HEK293 (cell line): ENCODE data around the gene CRIP1.

Experiments used
- CTCF ChIA-PET: fragments of 350-600 bp; formaldehyde crosslinking; extraction: SDS; loops from one replicate; lab custom pipeline; 2021; ENCODE audit warnings: antibody characterized with exemption; lab: Yijun Ruan, JAX
- POLR2A ChIA-PET: fragments of 300-600 bp; formaldehyde crosslinking; extraction: SDS; loops from one replicate; lab custom pipeline; 2020; ENCODE audit warnings: antibody characterized with exemption, inconsistent platforms; lab: Yijun Ruan, JAX
- H3K27ac ChIP-seq: fragments of 200-500 bp; sonication (Bioruptor generic); 2 replicates; pipeline ENCODE4 v1.5.1; 2014; ENCODE audit warnings: low read depth, low read length, control low read depth, inconsistent platforms; ENCODE audit errors: extremely low read depth
- H3K36me3 ChIP-seq, 2 experiments: fragments of 200-500 bp in 1 of 2; sonication (Bioruptor generic) in 1 of 2; 1 replicate in 1 of 2; 2 replicates in 1 of 2; pipeline ENCODE4 v1.5.1; 2014 to 2017; ENCODE audit warnings: inconsistent platforms in 2 of 2, low read length in 2 of 2; ENCODE audit not compliant: control insufficient read depth in 2 of 2, insufficient read depth in 1 of 2
- H3K4me1 ChIP-seq: fragments of 200-500 bp; sonication (Bioruptor generic); 2 replicates; pipeline ENCODE4 v1.5.1; 2014; ENCODE audit warnings: mild to moderate bottlenecking, low read length, inconsistent platforms; ENCODE audit not compliant: control insufficient read depth, insufficient read depth
- H3K4me3 ChIP-seq: 2 replicates; pipeline ENCODE4 v1.5.1; 2011; ENCODE audit warnings: low read depth, mild to moderate bottlenecking, control low read depth, low read length, moderate library complexity
- H3K9me3 ChIP-seq: fragments of 200-500 bp; sonication (Bioruptor generic); 2 replicates; pipeline ENCODE4 v1.5.1; 2014; ENCODE audit warnings: low read depth, low read length, inconsistent platforms; ENCODE audit not compliant: control insufficient read depth, insufficient read depth
- EGR2 ChIP-seq: fragments of 450-650 bp; formaldehyde crosslinking; IDR thresholded peaks from 2 replicates; pipeline ENCODE4 v1.5.1; 2016; ENCODE audit warnings: low read depth, missing biosample characterization, missing genetic modification characterization
- GLIS1 ChIP-seq: fragments of 450-650 bp; formaldehyde crosslinking; IDR thresholded peaks from 2 replicates; pipeline ENCODE4 v1.5.1; 2016; ENCODE audit warnings: missing biosample characterization, missing genetic modification characterization
- GLIS2 ChIP-seq: fragments of 450-650 bp; formaldehyde crosslinking; IDR thresholded peaks from 2 replicates; pipeline ENCODE4 v1.5.1; 2016; ENCODE audit warnings: missing biosample characterization, missing genetic modification characterization
- MEIS1 ChIP-seq: sonication (generic); formaldehyde crosslinking; IDR thresholded peaks from 2 replicates; pipeline ENCODE4 v1.8.1; 2022; ENCODE audit warnings: missing genetic modification reagents, mild to moderate bottlenecking, borderline replicate concordance
- SP2 ChIP-seq: fragments of 450-650 bp; formaldehyde crosslinking; IDR thresholded peaks from 2 replicates; pipeline ENCODE4 v1.5.1; 2016; ENCODE audit warnings: missing biosample characterization, missing genetic modification characterization
- ZFHX2 ChIP-seq: fragments of 450-650 bp; formaldehyde crosslinking; conservative IDR thresholded peaks from 2 replicates; pipeline ENCODE4 v1.5.1; 2016; ENCODE audit warnings: missing biosample characterization, missing genetic modification characterization
- ZIC2 ChIP-seq: fragments of 450-650 bp; formaldehyde crosslinking; IDR thresholded peaks from 2 replicates; pipeline ENCODE4 v1.5.1; 2016; ENCODE audit warnings: missing biosample characterization, missing genetic modification characterization
- ZNF404 ChIP-seq: fragments of 450-650 bp; formaldehyde crosslinking; IDR thresholded peaks from 2 replicates; pipeline ENCODE4 v1.5.1; 2017; ENCODE audit warnings: missing biosample characterization, missing genetic modification characterization
- ZNF423 ChIP-seq: fragments of 450-650 bp; formaldehyde crosslinking; IDR thresholded peaks from 2 replicates; pipeline ENCODE4 v1.5.1; 2016; ENCODE audit warnings: missing biosample characterization, missing genetic modification characterization
- ZNF514 ChIP-seq: fragments of 450-650 bp; formaldehyde crosslinking; IDR thresholded peaks from 2 replicates; pipeline ENCODE4 v1.5.1; 2016; ENCODE audit warnings: missing biosample characterization, missing genetic modification characterization
- ZNF555 ChIP-seq: fragments of 450-650 bp; formaldehyde crosslinking; conservative IDR thresholded peaks from 2 replicates; pipeline ENCODE4 v1.5.1; 2017; ENCODE audit warnings: missing biosample characterization, mild to moderate bottlenecking, missing genetic modification characterization, inconsistent platforms
- ZNF624 ChIP-seq: fragments of 450-650 bp; formaldehyde crosslinking; IDR thresholded peaks from 2 replicates; pipeline ENCODE4 v1.5.1; 2017; ENCODE audit warnings: missing biosample characterization, missing genetic modification characterization
- ZNF677 ChIP-seq: fragments of 450-650 bp; IDR thresholded peaks from 2 replicates; pipeline ENCODE4 v1.5.0; 2018; ENCODE audit warnings: missing biosample characterization, mild to moderate bottlenecking, missing genetic modification characterization, moderate library complexity
- ZNF791 ChIP-seq: fragments of 450-650 bp; formaldehyde crosslinking; IDR thresholded peaks from 2 replicates; pipeline ENCODE4 v1.5.1; 2016; ENCODE audit warnings: missing biosample characterization, missing genetic modification characterization
- ZNF830 ChIP-seq: fragments of 450-650 bp; IDR thresholded peaks from 2 replicates; pipeline ENCODE4 v1.5.0; 2018; ENCODE audit warnings: missing biosample characterization, missing genetic modification characterization, low read depth, mild to moderate bottlenecking, moderate library complexity
- ZSCAN30 ChIP-seq: fragments of 450-650 bp; IDR thresholded peaks from 2 replicates; pipeline ENCODE4 v1.5.1; 2018; ENCODE audit warnings: missing biosample characterization, mild to moderate bottlenecking, missing genetic modification characterization, moderate library complexity
- TF ChIP-seq, protein P1 (sequence below): fragments of 450-650 bp; formaldehyde crosslinking; IDR thresholded peaks from 2 replicates; pipeline ENCODE4 v1.5.1; 2016; ENCODE audit warnings: missing biosample characterization, missing genetic modification characterization, low read depth
- TF ChIP-seq, protein P2 (sequence below): fragments of 450-650 bp; formaldehyde crosslinking; IDR thresholded peaks from 2 replicates; pipeline ENCODE4 v1.5.1; 2016; ENCODE audit warnings: missing biosample characterization, missing genetic modification characterization
- TF ChIP-seq, protein P3 (sequence below): IDR thresholded peaks from 2 replicates; pipeline ENCODE4 v1.6.1; 2011; ENCODE audit warnings: mild to moderate bottlenecking, low read depth, low read length, borderline replicate concordance
- TF ChIP-seq, protein P4 (sequence below): fragments of 450-650 bp; formaldehyde crosslinking; IDR thresholded peaks from 2 replicates; pipeline ENCODE4 v1.5.1; 2017; ENCODE audit warnings: missing biosample characterization, missing genetic modification characterization

The CRIP1 gene

DNA sequence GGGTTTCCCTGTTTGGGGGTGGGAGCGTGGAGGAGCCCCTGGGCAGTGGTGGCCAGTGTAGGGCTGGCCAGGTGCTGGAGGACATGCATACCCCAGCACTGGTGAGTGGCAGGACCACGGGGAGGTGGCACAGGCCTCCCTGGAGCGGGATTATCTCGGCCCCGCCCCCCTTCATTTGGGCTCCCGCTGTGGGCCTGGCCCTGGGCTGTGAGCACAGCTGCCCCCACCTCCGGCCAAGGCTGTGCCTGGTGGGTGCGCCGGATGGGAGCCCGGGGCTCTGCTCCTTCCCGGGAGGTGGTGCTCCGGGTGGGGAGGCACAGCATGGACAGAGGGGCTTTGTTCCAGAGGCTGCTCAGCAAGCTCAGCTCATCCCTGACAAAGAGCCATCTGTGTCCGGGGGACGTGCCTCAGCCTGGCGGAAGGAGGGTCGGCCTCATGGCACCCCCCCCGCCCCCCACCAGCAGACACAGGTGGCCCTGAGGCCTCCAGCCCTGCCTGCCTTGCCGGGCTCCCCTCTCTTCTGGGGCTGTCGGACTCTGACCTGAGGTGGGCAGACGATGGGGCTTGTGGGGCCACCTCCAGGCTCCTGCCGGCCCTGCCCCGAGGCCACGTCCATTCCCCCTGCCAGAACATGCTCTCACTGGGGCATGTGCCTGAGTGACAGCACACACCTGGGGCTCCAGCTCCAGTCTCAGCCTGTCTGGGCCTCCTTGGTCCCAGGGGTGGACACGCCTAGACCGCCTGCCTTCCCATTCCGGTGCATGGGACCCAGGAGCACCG is 12.8 kb downstream of the CRIP1 start:
- POLR2A ChIA-PET, result interaction anchor here (0.9 to 1.3 kb wide), 2 partner anchors 7 to 12 kb away, joined by 3 to 5 read pairs; no protein-coding TSS in a partner anchor
- no peak overlapping the region for H3K27ac ChIP-seq
- peaks cover 0 to 6% of the 10 kb centered on the region in 2 experiments; a peak in 1 of 3 replicates for H3K36me3 ChIP-seq
- TF ChIP-seq, protein P1, sequence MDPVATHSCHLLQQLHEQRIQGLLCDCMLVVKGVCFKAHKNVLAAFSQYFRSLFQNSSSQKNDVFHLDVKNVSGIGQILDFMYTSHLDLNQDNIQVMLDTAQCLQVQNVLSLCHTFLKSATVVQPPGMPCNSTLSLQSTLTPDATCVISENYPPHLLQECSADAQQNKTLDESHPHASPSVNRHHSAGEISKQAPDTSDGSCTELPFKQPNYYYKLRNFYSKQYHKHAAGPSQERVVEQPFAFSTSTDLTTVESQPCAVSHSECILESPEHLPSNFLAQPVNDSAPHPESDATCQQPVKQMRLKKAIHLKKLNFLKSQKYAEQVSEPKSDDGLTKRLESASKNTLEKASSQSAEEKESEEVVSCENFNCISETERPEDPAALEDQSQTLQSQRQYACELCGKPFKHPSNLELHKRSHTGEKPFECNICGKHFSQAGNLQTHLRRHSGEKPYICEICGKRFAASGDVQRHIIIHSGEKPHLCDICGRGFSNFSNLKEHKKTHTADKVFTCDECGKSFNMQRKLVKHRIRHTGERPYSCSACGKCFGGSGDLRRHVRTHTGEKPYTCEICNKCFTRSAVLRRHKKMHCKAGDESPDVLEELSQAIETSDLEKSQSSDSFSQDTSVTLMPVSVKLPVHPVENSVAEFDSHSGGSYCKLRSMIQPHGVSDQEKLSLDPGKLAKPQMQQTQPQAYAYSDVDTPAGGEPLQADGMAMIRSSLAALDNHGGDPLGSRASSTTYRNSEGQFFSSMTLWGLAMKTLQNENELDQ, result no peak
- peak; percentile 31 for TF ChIP-seq SP2 (tag by site-specific recombination)
- peak; percentile 81 for TF ChIP-seq ZIC2
- peak; percentile 33; the same call in 1 of the 2 replicates for TF ChIP-seq GLIS2
- TF ChIP-seq, protein P2, sequence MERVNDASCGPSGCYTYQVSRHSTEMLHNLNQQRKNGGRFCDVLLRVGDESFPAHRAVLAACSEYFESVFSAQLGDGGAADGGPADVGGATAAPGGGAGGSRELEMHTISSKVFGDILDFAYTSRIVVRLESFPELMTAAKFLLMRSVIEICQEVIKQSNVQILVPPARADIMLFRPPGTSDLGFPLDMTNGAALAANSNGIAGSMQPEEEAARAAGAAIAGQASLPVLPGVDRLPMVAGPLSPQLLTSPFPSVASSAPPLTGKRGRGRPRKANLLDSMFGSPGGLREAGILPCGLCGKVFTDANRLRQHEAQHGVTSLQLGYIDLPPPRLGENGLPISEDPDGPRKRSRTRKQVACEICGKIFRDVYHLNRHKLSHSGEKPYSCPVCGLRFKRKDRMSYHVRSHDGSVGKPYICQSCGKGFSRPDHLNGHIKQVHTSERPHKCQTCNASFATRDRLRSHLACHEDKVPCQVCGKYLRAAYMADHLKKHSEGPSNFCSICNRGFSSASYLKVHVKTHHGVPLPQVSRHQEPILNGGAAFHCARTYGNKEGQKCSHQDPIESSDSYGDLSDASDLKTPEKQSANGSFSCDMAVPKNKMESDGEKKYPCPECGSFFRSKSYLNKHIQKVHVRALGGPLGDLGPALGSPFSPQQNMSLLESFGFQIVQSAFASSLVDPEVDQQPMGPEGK, result peak; percentile 40; the same call in 1 of the 2 replicates
- 0 out of 2 replicates have a peak, but pooled peaks have one; percentile 8 for TF ChIP-seq ZNF423 (tag by site-specific recombination)
- no peak for TF ChIP-seq ZNF404 (tag by site-specific recombination)
- TF ChIP-seq ZFHX2, result peak; percentile 50
- TF ChIP-seq GLIS1, result peak; percentile 47; the same call in 1 of the 2 replicates
- peak; percentile 47 for TF ChIP-seq EGR2 (tag by site-specific recombination)
- TF ChIP-seq, all 188 proteins: peak for 8
- H3K4me3 ChIP-seq, result no peak overlapping the region
- no peaks in the 10 kb centered on the region for H3K4me1 ChIP-seq
- no peaks in the 10 kb centered on the region for H3K9me3 ChIP-seq
- CTCF ChIA-PET, result no interaction called here

DNA sequence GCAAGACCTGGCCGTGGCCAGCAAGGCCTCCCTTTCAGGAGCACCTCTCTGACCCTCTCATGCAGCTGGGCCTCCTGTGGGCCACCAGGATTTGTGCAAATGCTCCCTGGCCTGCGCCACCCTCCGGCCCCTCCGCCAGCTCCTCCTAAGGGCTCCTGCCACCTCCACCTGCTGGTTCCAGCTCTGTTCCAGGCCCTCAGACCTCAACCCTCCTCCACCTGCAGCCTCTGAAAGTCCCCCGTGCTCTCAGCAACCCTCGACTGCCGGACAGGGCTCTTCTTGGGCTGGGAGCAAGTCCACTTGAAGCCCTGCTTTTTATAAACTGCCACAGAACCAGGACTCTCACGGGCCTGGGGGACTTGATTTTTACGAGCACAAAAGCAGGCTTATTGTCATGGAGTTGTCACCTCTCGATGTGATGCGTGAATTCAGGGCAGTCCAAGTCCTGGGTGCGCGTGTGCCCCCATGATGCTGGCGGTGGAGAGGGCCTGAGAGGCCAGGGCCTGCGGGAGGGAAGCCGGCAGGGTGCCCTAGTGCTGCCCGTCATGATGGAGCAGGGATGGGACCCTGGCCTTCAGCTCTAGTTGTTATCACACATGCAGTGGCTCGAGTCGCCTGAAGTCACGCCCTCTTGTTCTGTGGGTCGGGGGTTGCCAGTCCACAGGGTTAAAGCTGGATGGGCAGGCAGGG is 13.5 kb downstream of the CRIP1 start:
- CTCF ChIA-PET, result interaction anchor here (1.1 kb wide), 1 partner anchor 134 kb away, joined by 4 read pairs; no protein-coding TSS in a partner anchor
- POLR2A ChIA-PET, result interaction anchor here (0.9 to 1.4 kb wide), 3 partner anchors 8 to 12 kb away, joined by 3 to 5 read pairs (median 5); no protein-coding TSS in a partner anchor
- Histone ChIP-seq H3K4me3 (no peak overlapping the region), H3K9me3 (no peaks in the 10 kb centered on the region), H3K27ac (no peak overlapping the region), H3K36me3 (peaks cover 0 to 6% of the 10 kb centered on the region in 2 experiments; a peak in 1 of 3 replicates), H3K4me1 (no peaks in the 10 kb centered on the region)
- TF ChIP-seq ZNF830 (tag by site-specific recombination), result no peak
- no peak for TF ChIP-seq ZNF677 (tag by site-specific recombination)
- no peak for TF ChIP-seq MEIS1 (CRISPR knock-in tag)
- TF ChIP-seq, protein P3, sequence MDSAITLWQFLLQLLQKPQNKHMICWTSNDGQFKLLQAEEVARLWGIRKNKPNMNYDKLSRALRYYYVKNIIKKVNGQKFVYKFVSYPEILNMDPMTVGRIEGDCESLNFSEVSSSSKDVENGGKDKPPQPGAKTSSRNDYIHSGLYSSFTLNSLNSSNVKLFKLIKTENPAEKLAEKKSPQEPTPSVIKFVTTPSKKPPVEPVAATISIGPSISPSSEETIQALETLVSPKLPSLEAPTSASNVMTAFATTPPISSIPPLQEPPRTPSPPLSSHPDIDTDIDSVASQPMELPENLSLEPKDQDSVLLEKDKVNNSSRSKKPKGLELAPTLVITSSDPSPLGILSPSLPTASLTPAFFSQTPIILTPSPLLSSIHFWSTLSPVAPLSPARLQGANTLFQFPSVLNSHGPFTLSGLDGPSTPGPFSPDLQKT, result no peak
- TF ChIP-seq, protein P4, sequence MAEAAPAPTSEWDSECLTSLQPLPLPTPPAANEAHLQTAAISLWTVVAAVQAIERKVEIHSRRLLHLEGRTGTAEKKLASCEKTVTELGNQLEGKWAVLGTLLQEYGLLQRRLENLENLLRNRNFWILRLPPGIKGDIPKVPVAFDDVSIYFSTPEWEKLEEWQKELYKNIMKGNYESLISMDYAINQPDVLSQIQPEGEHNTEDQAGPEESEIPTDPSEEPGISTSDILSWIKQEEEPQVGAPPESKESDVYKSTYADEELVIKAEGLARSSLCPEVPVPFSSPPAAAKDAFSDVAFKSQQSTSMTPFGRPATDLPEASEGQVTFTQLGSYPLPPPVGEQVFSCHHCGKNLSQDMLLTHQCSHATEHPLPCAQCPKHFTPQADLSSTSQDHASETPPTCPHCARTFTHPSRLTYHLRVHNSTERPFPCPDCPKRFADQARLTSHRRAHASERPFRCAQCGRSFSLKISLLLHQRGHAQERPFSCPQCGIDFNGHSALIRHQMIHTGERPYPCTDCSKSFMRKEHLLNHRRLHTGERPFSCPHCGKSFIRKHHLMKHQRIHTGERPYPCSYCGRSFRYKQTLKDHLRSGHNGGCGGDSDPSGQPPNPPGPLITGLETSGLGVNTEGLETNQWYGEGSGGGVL (tag by site-specific recombination), result no peak
- no peak for TF ChIP-seq ZSCAN30 (tag by site-specific recombination)
- no peak for TF ChIP-seq ZNF514 (tag by site-specific recombination)
- TF ChIP-seq ZNF624 (tag by site-specific recombination), result no peak
- TF ChIP-seq ZNF791 (tag by site-specific recombination), result no peak
- no peak for TF ChIP-seq GLIS1
- no peak for TF ChIP-seq ZNF555 (tag by site-specific recombination)
